A549 treated with CpdA at 1 μM for 4 hours (cell line): Measurements from ENCODE around the gene SFTPB. TPM values are rescaled to one million over a fixed set of nuclear protein-coding genes. Genes with fewer than 3 reads are reported as not detected.

ENCODE experiments used
- total RNA-seq: library from RNA; stranded (reverse); fragments of 200-300 nt; extraction: Qiagen RNA extraction; gene quantifications from 5 replicates; pipeline ENCODE4 v1.2.3, GENCODE V29; 2022; ENCODE audit warnings: low read depth

SFTPB gene
- total RNA-seq = 0.09 to 0.29 TPM (median 0.20 TPM) in 4 of 5 replicates, not detected in the other

GRCh38 chr2:85668009-85668856, at the start of gene SFTPB:
SFTPB (minus strand) TSS chr2:85668199; CDS start chr2:85668183, 16 bp downstream.

DNA sequence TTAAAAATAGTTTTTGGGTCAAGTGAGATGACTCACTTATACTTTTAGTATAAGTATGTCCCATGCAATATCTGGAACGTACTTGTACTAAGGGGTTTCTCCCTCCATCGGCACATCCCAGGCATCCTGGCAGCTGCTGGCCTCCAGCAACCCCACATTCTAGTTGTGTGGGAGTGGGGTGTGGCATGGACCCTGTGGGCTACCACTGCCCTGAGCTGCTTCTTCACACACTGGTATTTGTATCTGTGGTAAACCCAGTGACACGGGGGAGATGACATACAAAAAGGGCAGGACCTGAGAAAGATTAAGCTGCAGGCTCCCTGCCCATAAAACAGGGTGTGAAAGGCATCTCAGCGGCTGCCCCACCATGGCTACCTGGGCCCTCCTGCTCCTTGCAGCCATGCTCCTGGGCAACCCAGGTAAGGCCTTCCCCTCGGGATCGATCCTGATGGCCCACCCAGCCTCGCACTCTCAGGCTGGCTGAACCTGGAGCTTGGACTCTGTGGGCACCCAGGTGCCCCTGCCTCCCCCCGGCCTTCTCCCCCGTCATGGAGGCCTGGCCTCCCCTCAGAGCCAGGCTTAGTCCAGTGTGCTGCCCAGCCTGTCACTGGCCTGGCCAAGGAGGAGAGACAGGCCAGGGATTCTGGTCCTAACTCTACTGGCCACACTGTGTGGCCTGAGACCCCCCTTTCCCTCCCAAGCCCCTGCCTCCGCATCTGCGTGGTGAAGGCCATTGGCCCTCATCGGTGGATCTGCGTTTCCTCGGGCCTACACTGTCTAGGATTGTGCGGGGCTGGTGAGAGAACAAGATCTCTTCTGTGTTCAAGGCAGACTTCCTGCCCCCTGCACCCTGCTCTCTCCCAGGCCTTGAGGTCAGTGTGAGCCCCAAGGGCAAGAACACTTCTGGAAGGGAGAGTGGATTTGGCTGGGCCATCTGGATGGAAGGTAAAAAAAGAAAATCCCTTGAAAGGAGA, 26.3 kb upstream of the SFTPB start, which contains the start of gene GNLY:
GNLY (plus strand) TSS at position 307 of the 974 bp plus-strand sequence; CDS start at position 368, 61 bp downstream.

DNA sequence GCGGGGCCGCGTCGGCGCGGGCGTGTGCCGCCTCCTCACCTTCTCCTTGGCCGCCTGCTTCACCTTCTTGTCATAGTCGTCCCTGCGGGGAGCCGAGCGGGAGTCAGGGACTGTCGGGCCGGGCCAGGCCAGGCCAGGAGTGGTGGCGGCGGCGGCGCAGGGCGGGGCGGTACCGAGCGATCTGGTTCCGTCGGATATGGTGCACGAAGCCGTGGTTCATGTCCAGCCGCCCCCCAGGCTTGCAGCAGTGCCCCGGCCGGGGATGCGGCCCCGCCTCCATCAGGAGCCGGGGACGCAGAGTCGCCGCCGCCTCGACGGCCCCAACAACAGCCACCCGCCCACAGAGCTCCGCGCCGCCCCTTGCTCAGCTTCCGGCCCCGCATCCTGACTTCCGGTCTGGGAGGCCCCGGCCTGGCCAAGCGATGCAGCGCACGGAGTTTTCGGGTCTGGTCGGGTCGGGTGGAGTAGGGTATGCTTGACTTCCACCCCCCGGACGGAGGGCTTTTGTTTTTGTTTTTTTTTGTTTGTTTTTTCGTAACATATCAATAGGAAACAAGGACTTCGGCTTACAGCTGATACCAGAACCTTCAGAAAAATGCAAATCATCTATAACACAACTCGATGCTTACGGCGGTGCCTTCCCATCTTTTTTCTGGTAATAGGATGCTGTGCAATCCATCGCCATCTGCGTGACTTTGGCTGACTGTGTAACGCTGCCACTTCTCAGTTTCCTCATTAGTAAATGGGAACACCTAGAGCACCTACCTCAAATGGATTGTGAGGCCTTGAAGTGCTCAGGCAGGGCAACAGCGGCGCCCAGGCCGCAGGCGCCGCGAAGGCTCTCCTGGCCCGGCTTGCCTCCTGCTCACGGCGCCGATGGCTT, 56.1 kb downstream of the SFTPB start, which contains the start of gene C2orf68:
C2orf68 (minus strand) TSS at position 362 of the 883 bp plus-strand sequence; CDS start at position 280, 82 bp downstream.

Other genes starting within 250 kb of the SFTPB start
- 0.43 to 1.0 TPM (median 0.78 TPM) in 5 replicates for gene SH2D6, start 249.5 kb downstream of the SFTPB start, total RNA-seq
- 428 to 492 TPM (median 474 TPM) in 5 replicates for gene MAT2A, start 129.0 kb downstream of the SFTPB start, total RNA-seq
- gene GGCX, start 106.7 kb downstream of the SFTPB start, total RNA-seq = 41.6 to 46.9 TPM (median 43.3 TPM) in 5 replicates
- 13.5 to 22.3 TPM (median 18.2 TPM) in 5 replicates for gene VAMP8, start 90.6 kb downstream of the SFTPB start, total RNA-seq
- gene VAMP5, start 83.8 kb downstream of the SFTPB start, total RNA-seq = 0.11 TPM in 1 of 5 replicates, not detected in the others
- gene RNF181, start 72.5 kb downstream of the SFTPB start, total RNA-seq = 179 to 200 TPM (median 183 TPM) in 5 replicates
- gene TMEM150A, start 65.5 kb downstream of the SFTPB start, total RNA-seq = 10.2 to 15.1 TPM (median 11.9 TPM) in 5 replicates
- 21.3 to 27.9 TPM (median 25.0 TPM) in 5 replicates for gene C2orf68, start 56.1 kb downstream of the SFTPB start, total RNA-seq
- gene USP39, start 52.0 kb downstream of the SFTPB start, total RNA-seq = 69.7 to 77.5 TPM (median 72.0 TPM) in 5 replicates
- gene GNLY, start 26.2 kb upstream of the SFTPB start, total RNA-seq = 0.17 to 0.49 TPM in 2 of 5 replicates, not detected in the others
- gene ATOH8, start 85.8 kb upstream of the SFTPB start, total RNA-seq = 4.2 to 6.6 TPM (median 4.5 TPM) in 5 replicates
- gene ST3GAL5, start 220.8 kb upstream of the SFTPB start, total RNA-seq = 32.6 to 39.1 TPM (median 36.1 TPM) in 5 replicates